A549 treated with CpdA at 1 μM for 4 hours (cell line): ENCODE results near the gene MORC1. TPM values are rescaled to one million over a fixed set of nuclear protein-coding genes. Genes with fewer than 3 reads are reported as not detected.

Source experiments
- total RNA-seq: library from RNA; stranded (reverse); fragments of 200-300 nt; extraction: Qiagen RNA extraction; gene quantifications from 5 replicates; pipeline ENCODE4 v1.2.3, GENCODE V29; 2022; ENCODE audit warnings: low read depth

Gene MORC1
- total RNA-seq, result not detected in 5 replicates

GRCh38 chr3:109117939-109118338 is at the start of gene MORC1:
MORC1 (minus strand) TSS chr3:109118134; CDS start chr3:109118059, 75 bp downstream.

GRCh38 chr3:109136523-109136922 is 18.6 kb upstream of the MORC1 start, which contains the start of gene C3orf85:
C3orf85 (plus strand) TSS chr3:109136719; CDS start chr3:109136848, 129 bp downstream.

GRCh38 chr3:108953700-108954099 is 164.2 kb downstream of the MORC1 start, which contains the start of gene GUCA1C:
GUCA1C (minus strand) TSS chr3:108953879; CDS start chr3:108953762, 117 bp downstream.

Other genes starting within 250 kb of the MORC1 start
- not detected in 5 replicates for gene GUCA1C, start 164.3 kb downstream of the MORC1 start, total RNA-seq
- gene C3orf85, start 18.6 kb upstream of the MORC1 start, total RNA-seq, result not detected in 5 replicates
- gene DPPA2, start 198.4 kb upstream of the MORC1 start, total RNA-seq, result not detected in 5 replicates
- not detected in 5 replicates for gene DPPA4, start 219.4 kb upstream of the MORC1 start, total RNA-seq